ENCODE results near the gene RGS6.

The RGS6 gene

DNA sequence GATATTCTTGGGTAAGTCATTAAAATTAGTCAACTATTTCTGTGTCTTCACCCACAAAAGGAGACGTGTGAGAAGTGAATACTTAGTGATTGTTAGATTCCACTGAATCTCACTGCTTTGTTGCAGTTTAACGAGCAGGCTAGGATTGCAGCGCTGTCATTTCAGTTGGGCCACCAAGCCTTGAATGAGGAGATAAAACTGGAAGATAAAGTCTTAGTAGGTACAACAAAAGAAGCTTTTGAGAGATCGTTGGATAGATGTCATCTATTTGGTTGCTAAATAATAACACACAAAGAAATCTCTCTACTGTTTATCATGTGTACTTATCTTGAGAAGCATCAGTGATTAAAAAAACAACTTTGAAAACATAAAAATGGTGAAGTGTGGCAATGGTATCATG is 132.3 kb downstream of the RGS6 start:
- TF ChIP-seq GATA3 (IDR thresholded peaks at IDR 0.05; ENCODE audit: low read depth, low read length) (no peak), GATA2 (IDR thresholded peaks at IDR 0.05; ENCODE audit: low read depth, low read length) (no peak)

DNA sequence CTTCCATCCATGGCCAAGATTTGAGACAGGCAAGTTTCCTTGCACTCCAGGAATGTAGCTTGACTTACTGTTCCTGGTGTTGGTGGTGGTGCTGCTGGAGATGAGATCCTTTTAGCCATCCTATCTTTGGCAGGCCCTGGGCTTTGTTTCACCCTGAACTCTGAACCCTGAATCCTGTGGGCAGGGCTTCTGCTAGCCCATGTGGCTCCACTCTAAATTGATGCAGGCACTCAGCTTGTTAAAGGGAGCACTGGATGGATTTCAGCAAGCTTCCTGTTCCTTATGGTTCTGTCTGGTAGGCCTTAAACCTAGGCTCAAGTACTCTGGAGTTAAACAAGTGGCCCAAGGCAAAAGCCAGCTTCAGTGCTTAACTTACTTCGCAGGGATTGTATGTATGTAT is 138.2 kb downstream of the RGS6 start:
- no peak for TF ChIP-seq GATA3 (IDR thresholded peaks at IDR 0.05; ENCODE audit: low read depth, low read length)
- no peak for TF ChIP-seq GATA2 (IDR thresholded peaks at IDR 0.05; ENCODE audit: low read depth, low read length)

DNA sequence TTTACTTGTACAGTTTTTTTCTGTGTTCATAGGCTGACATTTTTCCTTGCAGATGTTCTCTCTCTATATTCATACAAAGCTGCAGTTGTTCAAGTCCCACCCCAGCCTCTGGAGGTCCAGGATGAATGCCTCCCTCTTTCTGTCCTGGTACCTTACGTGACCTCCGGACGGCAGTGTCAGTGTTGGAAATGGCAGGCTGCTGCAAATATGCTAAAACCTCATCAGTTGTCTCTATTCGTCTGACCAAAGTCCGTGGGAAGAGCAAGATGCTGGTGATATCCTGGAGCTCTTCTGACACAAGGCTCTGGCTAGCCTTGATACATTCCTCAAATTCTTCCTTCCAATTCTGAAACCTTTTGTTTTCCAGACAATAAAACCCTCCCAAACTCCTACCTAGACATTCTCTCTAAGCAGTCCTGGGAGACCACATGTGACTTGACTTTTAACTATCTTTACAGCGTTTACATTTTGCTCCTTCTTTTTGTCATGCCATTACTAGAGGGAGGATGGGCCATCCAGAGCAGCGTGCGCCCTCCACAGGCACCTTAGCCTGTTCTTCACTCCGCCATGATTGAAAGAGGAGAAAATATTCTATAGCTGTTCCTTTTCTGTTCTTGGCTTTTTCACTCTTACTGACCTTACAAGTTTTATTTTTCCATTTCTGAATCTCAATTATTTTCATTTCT is 143.6 kb downstream of the RGS6 start:
- TF ChIP-seq GATA2 (IDR thresholded peaks at IDR 0.05; ENCODE audit: low read depth, low read length) = no peak
- no peak for TF ChIP-seq GATA3 (IDR thresholded peaks at IDR 0.05; ENCODE audit: low read depth, low read length)

DNA sequence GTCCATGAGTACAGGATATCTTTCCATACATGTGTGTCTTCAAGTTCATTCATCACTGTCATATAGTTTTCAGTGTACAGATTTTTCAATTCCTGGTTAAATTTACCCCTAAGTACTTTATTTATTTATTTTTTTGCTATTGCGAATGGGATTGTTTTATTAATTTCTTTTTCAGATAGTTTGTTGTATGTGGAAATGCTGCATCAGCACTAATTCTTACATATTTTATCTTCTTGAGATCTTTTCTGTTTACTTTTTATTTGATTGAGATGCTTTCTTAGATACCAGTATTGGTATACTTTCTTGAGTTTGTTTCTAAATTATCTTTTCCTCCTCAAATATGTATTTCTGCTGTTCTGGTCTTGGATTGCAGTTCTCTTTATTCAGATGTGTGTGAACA is 148.9 kb downstream of the RGS6 start:
- TF ChIP-seq GATA2 (IDR thresholded peaks at IDR 0.05; ENCODE audit: low read depth, low read length) = no peak
- no peak for TF ChIP-seq GATA3 (IDR thresholded peaks at IDR 0.05; ENCODE audit: low read depth, low read length)

DNA sequence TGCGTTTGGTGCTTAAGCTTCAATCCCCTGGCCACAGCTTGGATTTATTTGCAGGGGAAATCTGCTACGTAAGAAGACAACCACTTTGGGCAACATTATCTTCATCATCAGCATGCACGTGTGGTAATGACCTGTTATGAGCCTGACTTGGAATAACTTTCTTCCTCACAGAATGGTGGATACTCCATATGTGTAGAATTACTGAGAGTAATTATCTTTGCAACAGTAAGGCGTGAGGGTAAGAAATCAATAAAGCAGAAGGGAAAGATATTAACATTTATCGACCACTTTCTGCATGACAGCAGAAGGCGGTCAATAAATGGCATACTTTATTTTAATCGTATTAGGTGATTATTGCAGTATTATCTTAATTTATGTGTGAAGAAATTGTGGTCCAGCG is 152.7 kb downstream of the RGS6 start:
- no peak for TF ChIP-seq GATA2 (IDR thresholded peaks at IDR 0.05; ENCODE audit: low read depth, low read length)

DNA sequence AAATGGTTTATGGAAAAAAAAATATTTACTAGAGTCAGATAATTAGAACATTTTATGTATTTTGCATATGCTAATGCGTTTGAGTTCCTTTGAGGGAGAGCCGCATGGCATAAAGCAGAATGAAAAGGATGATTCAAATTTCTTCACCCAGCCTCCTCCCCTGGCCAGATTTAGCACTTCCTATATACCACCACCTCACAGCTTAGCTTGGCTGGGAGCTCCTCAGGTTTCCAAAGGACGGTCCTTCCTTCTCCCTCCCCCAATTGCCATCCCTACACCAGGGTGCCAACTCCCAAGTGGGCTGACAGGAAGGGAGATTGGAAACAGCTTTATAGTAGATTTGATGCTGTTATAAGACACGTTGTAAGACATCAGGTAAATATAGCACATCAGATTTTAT is 157.4 kb downstream of the RGS6 start:
- no peak for TF ChIP-seq GATA3 (IDR thresholded peaks at IDR 0.05; ENCODE audit: low read depth, low read length)
- TF ChIP-seq GATA2 (IDR thresholded peaks at IDR 0.05; ENCODE audit: low read depth, low read length) = no peak

DNA sequence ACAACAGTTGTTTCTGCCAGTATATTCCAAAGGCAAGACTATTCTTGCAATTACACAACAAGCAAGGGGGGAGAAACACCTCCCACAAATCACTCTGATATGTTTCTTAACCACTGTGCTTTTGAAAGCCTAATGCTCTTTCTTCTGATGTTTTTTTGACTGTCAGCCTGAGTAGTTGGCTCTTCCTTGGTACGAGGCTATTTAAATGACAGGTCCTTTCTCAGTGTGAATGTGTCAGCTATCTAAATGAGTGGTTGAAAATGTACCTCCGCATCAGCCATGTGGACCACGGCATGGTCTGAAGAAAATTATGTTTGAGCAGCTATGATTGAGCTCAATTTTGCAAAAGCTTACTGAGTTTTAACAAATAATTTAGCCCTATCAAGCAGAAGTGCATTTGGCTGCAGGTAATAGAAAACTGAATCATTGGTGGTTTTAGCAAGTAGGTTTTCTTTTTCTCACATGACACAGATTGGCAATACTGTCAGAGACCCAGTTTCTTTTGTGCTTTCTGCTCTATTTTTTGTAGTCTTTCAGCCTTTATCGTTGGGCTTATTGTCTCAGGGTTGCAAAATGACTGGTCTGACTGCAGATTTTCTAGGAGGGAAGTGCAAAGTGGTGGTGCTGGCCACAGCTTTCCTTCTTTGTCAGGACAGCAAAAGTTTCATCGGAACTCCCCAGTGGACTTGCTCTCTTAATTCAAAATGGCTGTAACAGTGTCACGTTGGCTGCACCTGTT is 162.8 kb downstream of the RGS6 start:
- TF ChIP-seq GATA2 (IDR thresholded peaks at IDR 0.05; ENCODE audit: low read depth, low read length) (no peak), GATA3 (IDR thresholded peaks at IDR 0.05; ENCODE audit: low read depth, low read length) (no peak)

DNA sequence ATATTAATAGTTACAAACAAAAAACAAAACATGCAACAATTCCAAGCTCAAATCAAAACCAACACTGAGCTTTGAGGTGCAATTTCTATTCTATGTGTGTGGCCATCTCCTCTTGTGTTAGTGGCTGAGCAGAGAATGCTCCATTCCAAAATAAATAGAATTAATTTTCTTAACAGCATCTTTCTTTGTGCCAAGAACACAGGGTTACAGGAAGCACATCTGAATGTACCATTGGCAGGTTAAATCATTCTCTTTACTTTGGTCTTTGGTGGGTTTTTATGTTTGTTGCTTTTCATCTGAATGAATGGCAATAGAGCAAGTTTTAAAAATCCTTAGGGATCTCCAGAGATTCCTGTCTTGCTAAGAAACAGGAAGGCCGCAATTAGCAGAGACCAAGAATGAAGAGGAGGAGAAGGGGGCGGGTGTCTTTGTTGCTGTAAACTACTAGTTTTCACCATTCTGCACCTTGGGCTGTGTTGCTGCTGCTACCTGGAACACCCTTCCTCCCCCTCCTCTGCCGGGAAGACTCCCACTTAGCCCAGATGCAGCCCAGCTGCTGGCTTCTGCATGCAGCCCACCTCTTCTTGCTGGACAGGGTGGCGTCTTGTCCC is 165.0 kb downstream of the RGS6 start:
- TF ChIP-seq GATA3 (IDR thresholded peaks at IDR 0.05; ENCODE audit: low read depth, low read length) (no peak), GATA2 (IDR thresholded peaks at IDR 0.05; ENCODE audit: low read depth, low read length) (no peak)

DNA sequence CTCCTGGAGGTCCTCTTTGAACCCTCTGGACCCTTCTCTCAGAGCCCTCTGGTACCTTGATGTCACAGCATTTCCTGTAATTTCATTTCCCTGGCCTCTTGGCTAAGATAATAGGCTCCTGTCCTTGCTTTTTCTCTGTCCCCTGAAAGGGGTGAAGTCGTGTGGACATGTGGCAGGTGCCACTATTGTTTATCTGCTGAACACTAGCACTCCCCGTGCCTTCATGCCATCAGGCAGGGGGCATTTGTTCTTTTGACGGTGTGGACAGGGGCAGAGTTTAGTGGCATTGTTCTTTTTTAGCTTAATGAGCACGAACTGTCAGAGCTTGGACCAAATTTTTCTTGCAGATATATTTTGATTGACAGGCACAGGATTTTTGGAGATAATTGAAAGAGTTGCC is 166.0 kb downstream of the RGS6 start:
- TF ChIP-seq GATA2 (IDR thresholded peaks at IDR 0.05; ENCODE audit: low read depth, low read length) (no peak), GATA3 (IDR thresholded peaks at IDR 0.05; ENCODE audit: low read depth, low read length) (no peak)

DNA sequence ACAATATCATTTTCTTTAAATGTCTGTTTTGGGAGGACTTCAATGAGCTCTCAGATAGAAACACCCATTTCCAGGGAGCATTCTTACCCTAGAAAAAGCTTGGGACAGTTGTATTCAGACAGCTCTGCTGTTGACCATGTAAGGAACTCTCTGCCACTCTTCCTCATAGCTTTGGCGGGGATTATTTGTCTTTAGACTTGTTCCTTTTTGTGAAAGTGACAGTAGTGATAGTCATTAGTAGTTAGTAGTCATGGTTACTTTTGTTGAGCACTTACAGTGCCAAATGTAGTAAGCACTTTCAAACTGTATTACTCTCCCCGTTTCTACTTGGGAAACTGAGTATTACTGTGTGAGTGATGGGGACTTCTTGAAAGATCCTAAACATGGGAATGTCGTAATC is 167.3 kb downstream of the RGS6 start:
- no peak for TF ChIP-seq GATA2 (IDR thresholded peaks at IDR 0.05; ENCODE audit: low read depth, low read length)

DNA sequence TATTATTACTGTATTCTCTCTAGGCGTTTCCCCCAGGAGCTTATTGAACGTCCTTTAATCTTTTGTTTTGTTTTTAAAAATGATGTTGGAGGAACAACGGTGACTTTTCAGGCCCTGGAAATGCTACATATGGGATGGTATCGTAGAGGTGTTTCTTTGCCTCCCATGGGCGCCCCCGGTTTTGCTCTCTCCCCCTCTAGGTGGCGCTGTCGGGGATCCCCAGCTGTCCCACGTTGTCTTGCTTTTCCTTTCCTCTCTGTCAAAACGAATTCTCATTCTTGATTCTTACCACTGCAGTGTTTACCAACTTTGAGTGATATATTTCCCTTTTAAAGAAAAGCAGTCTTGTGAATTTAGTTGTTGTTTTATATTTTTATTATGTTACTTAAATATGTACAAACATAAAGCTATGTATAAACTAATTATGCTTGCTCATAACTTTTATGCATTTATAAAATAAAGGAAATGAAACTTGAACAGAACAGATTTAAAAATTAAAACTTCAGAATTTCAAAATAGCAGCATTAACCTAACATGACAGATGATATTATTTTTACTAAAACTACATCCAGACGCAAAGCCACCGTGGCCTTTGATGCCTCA is 171.9 kb downstream of the RGS6 start:
- no peak for TF ChIP-seq GATA3 (IDR thresholded peaks at IDR 0.05; ENCODE audit: low read depth, low read length)
- TF ChIP-seq GATA2 (IDR thresholded peaks at IDR 0.05; ENCODE audit: low read depth, low read length) = no peak

DNA sequence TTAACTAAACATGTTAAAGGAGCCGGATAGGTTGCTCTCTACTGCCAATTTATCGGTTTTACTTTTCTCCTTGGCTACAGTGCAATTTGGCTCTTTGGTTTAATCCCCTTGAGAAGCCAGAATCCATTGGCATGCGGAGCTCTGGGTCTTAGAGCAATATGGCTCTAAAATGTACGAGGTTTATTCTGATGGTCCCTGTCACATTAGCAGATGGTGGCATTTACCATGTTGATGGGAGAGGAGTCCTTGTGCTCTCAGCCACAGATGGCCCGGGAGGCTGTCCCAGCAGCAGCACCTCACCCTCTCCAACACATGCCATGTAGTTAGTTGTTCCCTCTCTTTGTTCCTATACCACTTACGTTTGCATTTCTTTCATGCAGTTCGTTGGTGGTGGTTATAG is 179.7 kb downstream of the RGS6 start:
- no peak for TF ChIP-seq GATA2 (IDR thresholded peaks at IDR 0.05; ENCODE audit: low read depth, low read length)
- TF ChIP-seq GATA3 (IDR thresholded peaks at IDR 0.05; ENCODE audit: low read depth, low read length) = no peak

DNA sequence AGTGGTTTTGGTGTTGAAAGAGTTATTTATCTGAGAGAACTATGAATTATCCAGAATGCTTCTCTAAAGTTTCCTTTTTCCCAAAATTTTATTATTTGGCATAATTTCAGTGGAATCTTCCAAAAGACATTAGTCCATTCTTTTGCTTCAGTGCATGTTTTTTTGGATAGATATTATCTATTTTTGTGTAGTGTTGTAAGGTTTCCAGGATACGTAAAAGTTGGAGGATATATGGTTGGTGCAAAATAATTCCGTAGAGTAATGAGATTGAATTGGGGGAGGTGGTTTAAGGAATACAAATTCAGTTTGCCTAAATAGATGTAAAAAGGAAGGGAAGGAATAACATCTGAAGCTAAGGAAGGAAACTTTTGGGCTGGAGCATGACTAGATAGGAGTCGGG is 186.6 kb downstream of the RGS6 start:
- TF ChIP-seq GATA3 (IDR thresholded peaks at IDR 0.05; ENCODE audit: low read depth, low read length) (no peak), GATA2 (IDR thresholded peaks at IDR 0.05; ENCODE audit: low read depth, low read length) (no peak)

DNA sequence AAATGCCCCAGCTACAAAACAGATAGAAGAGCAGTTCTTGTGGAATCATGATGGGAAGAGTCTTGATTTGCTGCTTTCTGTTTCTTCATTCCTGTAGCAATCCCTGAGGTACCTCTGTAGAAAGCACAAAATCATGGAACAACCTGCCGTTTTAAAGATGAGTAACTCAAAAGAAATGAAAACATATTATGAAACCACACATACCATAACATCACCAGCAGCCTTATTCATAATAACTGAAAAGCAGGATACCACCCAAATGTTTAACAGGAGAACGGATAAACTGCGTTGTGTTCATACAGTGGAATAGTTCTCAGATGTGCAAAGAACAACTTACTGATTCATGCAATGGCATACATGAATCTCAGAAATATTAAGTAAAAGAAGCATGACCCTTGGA is 188.1 kb downstream of the RGS6 start:
- TF ChIP-seq GATA3 (IDR thresholded peaks at IDR 0.05; ENCODE audit: low read depth, low read length) = no peak
- TF ChIP-seq GATA2 (IDR thresholded peaks at IDR 0.05; ENCODE audit: low read depth, low read length) = no peak

DNA sequence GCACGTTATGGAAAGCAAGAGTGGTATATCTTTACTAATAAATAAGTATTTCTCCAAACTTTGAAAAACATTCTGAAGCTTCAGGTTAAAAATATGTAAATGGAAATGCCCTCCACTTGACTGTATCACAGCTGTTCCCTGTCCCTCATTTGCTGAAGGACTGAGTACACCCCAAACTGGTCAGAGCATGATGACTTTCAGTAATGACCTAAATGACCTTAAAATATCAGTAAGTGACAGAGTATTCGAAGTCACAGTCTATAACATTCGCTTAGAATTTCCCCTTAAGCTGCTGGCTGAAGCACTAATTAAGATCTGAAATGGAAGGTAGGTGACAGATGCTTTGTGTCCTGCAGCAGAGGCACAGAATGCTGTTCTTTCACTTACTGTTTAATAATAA is 191.5 kb downstream of the RGS6 start:
- TF ChIP-seq GATA2 (IDR thresholded peaks at IDR 0.05; ENCODE audit: low read depth, low read length) (no peak), GATA3 (IDR thresholded peaks at IDR 0.05; ENCODE audit: low read depth, low read length) (no peak)
